MM.1S (cell line): ENCODE measurements around the gene TP63.
A peak's percentile ranks its signal among the peaks of the same experiment; 100 is the strongest.

Experiments used
- DNase-seq: peaks from one replicate; pipeline ENCODE4 v3.0.0-alpha.2; 2015
- H2AFZ ChIP-seq: fragments of 300-600 bp; sonication (generic); 2 replicates; pipeline ENCODE4 v1.6.0; 2016; ENCODE audit warnings: antibody characterized with exemption, low read length
- H3F3A ChIP-seq: fragments of 300-600 bp; sonication (generic); 2 replicates; pipeline ENCODE4 v1.6.1; 2016; ENCODE audit warnings: mild to moderate bottlenecking, antibody characterized with exemption, low read length, moderate library complexity, mixed read lengths; ENCODE audit not compliant: insufficient read depth
- H3K27ac ChIP-seq: fragments of 300-600 bp; sonication (generic); 2 replicates; pipeline ENCODE4 v1.5.1; 2016; ENCODE audit warnings: mild to moderate bottlenecking, low read length
- H3K27me3 ChIP-seq: fragments of 300-600 bp; sonication (generic); replicated peaks from 2 replicates; pipeline ENCODE4 v1.6.0; 2016; ENCODE audit warnings: low read length; ENCODE audit not compliant: insufficient read depth
- H3K36me3 ChIP-seq: fragments of 300-600 bp; sonication (generic); replicated peaks from 2 replicates; pipeline ENCODE4 v1.6.1; 2016; ENCODE audit warnings: mild to moderate bottlenecking, low read length, mixed read lengths; ENCODE audit not compliant: insufficient read depth
- H3K4me1 ChIP-seq: fragments of 300-600 bp; sonication (generic); 2 replicates; pipeline ENCODE4 v1.6.1; 2016; ENCODE audit warnings: low read length, mixed read lengths
- H3K4me2 ChIP-seq: fragments of 300-600 bp; sonication (generic); 2 replicates; pipeline ENCODE4 v1.6.0; 2016; ENCODE audit warnings: low read depth, low read length
- H3K4me3 ChIP-seq: fragments of 300-600 bp; sonication (generic); 2 replicates; pipeline ENCODE4 v1.5.1; 2016; ENCODE audit warnings: low read length, mixed read lengths
- H3K79me2 ChIP-seq: fragments of 300-600 bp; sonication (generic); 2 replicates; pipeline ENCODE4 v1.6.1; 2016; ENCODE audit warnings: mixed run types, low read length, mixed read lengths
- H3K9ac ChIP-seq: fragments of 300-600 bp; sonication (generic); 2 replicates; pipeline ENCODE4 v1.6.1; 2016; ENCODE audit warnings: low read length, mixed read lengths
- H3K9me2 ChIP-seq: fragments of 300-600 bp; sonication (generic); replicated peaks from 2 replicates; pipeline ENCODE4 v1.6.1; 2016; ENCODE audit warnings: mild to moderate bottlenecking, low read length, mixed read lengths; ENCODE audit not compliant: insufficient read depth
- H3K9me3 ChIP-seq: fragments of 300-600 bp; sonication (generic); replicated peaks from 2 replicates; pipeline ENCODE4 v1.6.1; 2016; ENCODE audit warnings: mild to moderate bottlenecking, low read length, mixed read lengths; ENCODE audit not compliant: insufficient read depth
- H4K20me1 ChIP-seq: fragments of 300-600 bp; sonication (generic); 2 replicates; pipeline ENCODE4 v1.6.1; 2016; ENCODE audit warnings: mild to moderate bottlenecking, low read length, moderate library complexity, mixed read lengths; ENCODE audit not compliant: insufficient read depth
- EZH2 ChIP-seq: fragments of 300-600 bp; sonication (generic); optimal IDR thresholded peaks from 2 replicates; pipeline ENCODE3; 2017; ENCODE audit warnings: low read depth, mild to moderate bottlenecking, antibody characterized with exemption, low read length, mixed read lengths
- EZH2phosphoT487 ChIP-seq: fragments of 300-600 bp; sonication (generic); IDR thresholded peaks from 2 replicates; pipeline ENCODE4 v1.6.1; 2018; ENCODE audit warnings: antibody characterized with exemption, low read length
- TF ChIP-seq, protein P1 (sequence below): fragments of 300-600 bp; sonication (generic); IDR thresholded peaks from 2 replicates; pipeline ENCODE4 v1.5.1; 2016; ENCODE audit warnings: antibody characterized with exemption, low read length, mixed read lengths

Gene TP63

DNA sequence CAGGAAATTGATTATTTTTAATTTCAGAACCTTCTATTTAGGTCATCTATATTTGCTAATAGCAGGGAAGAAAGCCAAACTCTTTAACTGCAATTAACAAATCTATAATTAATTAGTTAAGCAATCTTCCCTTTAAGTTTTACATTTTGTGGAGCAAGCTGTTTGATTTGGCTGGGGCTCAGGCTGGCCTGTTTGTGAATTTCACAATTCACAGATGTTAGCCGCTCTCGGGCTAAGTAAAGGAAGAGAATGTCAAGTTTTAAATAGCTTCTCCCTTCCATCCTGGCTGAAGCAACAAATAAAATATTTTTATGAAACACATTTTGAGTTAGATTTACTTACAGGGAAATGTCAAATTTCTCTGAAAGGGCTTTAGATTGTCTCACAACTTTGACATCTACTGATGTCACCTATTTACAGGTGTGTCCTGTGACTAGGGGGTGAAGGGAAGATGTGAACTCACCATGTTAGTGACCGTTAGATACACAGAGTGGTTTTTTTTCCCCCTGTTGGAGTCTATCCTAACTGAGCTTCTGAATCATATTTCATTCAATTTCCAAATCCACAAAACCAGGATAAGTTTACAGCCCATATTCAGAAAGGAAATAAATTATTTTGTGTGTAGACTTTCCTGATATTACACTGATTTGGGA is 1.3 kb upstream of the TP63 start:
- no peak overlapping the region for H3K9ac ChIP-seq
- H3K4me2 ChIP-seq = no peak overlapping the region
- DNase-seq = no peak
- H3K4me1 ChIP-seq = 0 out of 2 replicates have a peak, but pooled peaks cover 3% of the 10 kb centered on the region
- H3K27me3 ChIP-seq = peaks cover 22% of the 10 kb centered on the region; the same call in 1 of the 2 replicates
- H3K79me2 ChIP-seq = no peaks in the 10 kb centered on the region
- H3K27ac ChIP-seq = no peak overlapping the region
- no peaks in the 10 kb centered on the region for H3K9me3 ChIP-seq
- H3K4me3 ChIP-seq = no peak overlapping the region
- H2AFZ ChIP-seq = no peak overlapping the region
- H4K20me1 ChIP-seq = no peaks in the 10 kb centered on the region
- no peaks in the 10 kb centered on the region for H3K9me2 ChIP-seq
- H3F3A ChIP-seq = no peaks in the 10 kb centered on the region
- TF ChIP-seq EZH2 (no peak), EZH2phosphoT487 (no peak)
- TF ChIP-seq, protein P1, sequence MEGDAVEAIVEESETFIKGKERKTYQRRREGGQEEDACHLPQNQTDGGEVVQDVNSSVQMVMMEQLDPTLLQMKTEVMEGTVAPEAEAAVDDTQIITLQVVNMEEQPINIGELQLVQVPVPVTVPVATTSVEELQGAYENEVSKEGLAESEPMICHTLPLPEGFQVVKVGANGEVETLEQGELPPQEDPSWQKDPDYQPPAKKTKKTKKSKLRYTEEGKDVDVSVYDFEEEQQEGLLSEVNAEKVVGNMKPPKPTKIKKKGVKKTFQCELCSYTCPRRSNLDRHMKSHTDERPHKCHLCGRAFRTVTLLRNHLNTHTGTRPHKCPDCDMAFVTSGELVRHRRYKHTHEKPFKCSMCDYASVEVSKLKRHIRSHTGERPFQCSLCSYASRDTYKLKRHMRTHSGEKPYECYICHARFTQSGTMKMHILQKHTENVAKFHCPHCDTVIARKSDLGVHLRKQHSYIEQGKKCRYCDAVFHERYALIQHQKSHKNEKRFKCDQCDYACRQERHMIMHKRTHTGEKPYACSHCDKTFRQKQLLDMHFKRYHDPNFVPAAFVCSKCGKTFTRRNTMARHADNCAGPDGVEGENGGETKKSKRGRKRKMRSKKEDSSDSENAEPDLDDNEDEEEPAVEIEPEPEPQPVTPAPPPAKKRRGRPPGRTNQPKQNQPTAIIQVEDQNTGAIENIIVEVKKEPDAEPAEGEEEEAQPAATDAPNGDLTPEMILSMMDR = no peak
- H3K36me3 ChIP-seq = no peaks in the 10 kb centered on the region

DNA sequence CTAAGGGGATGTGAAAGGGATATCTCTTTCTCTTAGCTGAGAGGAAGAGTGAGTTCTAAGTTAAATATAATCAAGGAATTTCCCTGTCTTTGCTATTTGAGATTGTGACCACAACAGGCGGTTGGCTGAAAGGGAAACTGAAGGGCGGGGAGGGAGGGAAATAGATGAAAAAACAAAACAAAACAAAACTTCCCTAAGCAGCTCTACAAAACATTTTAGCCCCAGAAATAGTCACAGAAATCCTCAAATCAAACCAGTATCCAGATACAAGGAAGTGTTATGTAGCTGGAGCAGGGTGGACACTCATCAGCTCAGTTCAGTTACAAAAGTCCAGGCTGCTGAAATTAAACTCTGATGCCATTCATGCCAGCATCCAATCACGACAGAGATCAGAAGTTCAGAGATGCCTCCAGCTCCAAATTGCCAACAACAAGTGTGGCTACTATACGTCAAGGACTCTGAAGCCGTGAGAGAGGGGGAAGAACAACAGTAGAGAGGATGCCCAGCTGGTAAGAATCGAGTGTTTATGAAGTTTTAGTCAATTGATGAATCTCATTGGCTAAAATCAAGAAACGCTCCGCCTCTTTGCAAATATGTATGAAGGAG is 319 bp upstream of the TP63 start:
- Histone ChIP-seq H3K9me2 (no peaks in the 10 kb centered on the region), H3K36me3 (no peaks in the 10 kb centered on the region), H3K4me3 (no peak overlapping the region), H3K4me1 (0 out of 2 replicates have a peak, but pooled peaks cover 3% of the 10 kb centered on the region), H3K9me3 (no peaks in the 10 kb centered on the region), H3F3A (no peaks in the 10 kb centered on the region), H4K20me1 (no peaks in the 10 kb centered on the region), H3K9ac (no peak overlapping the region), H3K27ac (no peak overlapping the region), H2AFZ (no peak overlapping the region), H3K79me2 (no peaks in the 10 kb centered on the region), H3K27me3 (peaks cover 22% of the 10 kb centered on the region; the same call in 1 of the 2 replicates), H3K4me2 (peak overlapping the region; percentile 3; the same call in 1 of the 2 replicates)
- peak; percentile 54 for DNase-seq
- TF ChIP-seq, protein P1 = no peak
- TF ChIP-seq EZH2 = no peak
- no peak for TF ChIP-seq EZH2phosphoT487

DNA sequence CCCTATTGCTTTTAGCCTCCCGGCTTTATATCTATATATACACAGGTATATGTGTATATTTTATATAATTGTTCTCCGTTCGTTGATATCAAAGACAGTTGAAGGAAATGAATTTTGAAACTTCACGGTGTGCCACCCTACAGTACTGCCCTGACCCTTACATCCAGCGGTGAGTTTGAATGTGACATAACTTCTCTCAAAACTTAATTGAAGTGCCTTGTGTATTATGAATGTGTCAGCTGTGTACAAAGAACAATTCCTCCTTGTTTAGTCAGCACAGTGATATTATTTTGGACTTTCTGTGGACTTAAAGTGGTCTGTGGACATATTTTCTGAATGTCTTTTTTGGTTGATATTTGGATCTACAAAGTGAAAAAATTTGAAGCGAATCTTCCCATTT is 220 bp downstream of the TP63 start:
- Histone ChIP-seq H3K27me3 (peaks cover 22% of the 10 kb centered on the region; the same call in 1 of the 2 replicates), H4K20me1 (no peaks in the 10 kb centered on the region), H3K4me2 (no peak overlapping the region), H3K4me3 (no peak overlapping the region), H3K36me3 (no peaks in the 10 kb centered on the region), H3K9ac (no peak overlapping the region), H3K9me3 (no peaks in the 10 kb centered on the region), H3K27ac (no peak overlapping the region), H2AFZ (no peak overlapping the region), H3K79me2 (no peaks in the 10 kb centered on the region), H3F3A (no peaks in the 10 kb centered on the region), H3K4me1 (0 out of 2 replicates have a peak, but pooled peaks cover 3% of the 10 kb centered on the region), H3K9me2 (no peaks in the 10 kb centered on the region)
- DNase-seq = no peak
- TF ChIP-seq EZH2 (no peak), EZH2phosphoT487 (no peak)
- TF ChIP-seq, protein P1 = no peak
